Measurements from ENCODE around the gene CABP7.

CABP7 gene

DNA sequence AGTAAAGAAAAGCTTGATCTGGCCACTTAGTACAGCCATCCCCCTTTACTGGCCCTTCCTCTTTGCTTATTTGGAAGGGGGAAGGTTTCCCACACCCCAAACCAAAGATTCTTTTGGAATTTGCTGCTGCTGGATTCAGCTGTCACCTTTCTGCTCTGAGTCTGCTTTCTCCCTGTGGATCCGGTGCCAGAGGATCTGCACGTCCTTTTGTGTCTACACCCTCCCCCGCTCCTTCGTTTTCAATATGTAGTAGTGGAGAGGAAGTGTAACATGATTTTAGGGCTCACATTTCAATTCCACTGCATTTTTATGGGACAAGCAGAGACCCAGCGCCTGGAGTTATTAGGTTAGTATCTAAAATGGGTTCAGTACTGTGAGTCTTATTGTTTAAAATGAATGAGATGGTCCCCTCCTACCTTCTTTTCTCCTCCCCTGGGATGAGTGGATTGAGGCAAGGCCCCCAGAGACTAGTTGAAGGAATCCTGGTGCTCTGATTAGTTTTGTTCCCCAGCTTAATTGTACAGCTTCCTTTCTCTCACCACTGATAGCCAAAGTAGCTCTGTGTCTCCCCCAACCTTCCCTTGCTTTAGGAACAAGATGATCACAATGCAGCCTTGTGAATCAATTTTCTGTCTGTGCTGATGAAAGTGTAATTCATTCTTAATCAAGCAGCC, 30.5 kb upstream of the CABP7 start:
- Histone ChIP-seq H3K27ac (ENCODE audit: low read depth, low read length, poor library complexity, severe bottlenecking) (no peak overlapping the region), H3K27me3 (ENCODE audit: insufficient read depth, low read length) (no peaks in the 10 kb centered on the region), H3K79me2 (ENCODE audit: insufficient read depth, low read length) (no peaks in the 10 kb centered on the region), H3K4me2 (ENCODE audit: low read length) (no peak overlapping the region), H3F3A (ENCODE audit: insufficient read depth, low read length) (no peaks in the 10 kb centered on the region), H3K9me3 (ENCODE audit: low read length) (no peaks in the 10 kb centered on the region), H3K9ac (ENCODE audit: low read length) (no peak overlapping the region), H3K9me2 (ENCODE audit: low read depth, low read length) (no peaks in the 10 kb centered on the region), H3K4me1 (ENCODE audit: insufficient read depth, low read length, severe bottlenecking) (no peaks in the 10 kb centered on the region), H4K20me1 (ENCODE audit: insufficient read depth, low read length) (no peaks in the 10 kb centered on the region), H3K36me3 (ENCODE audit: insufficient read depth, low read length) (peaks cover 35% of the 10 kb centered on the region; the same call in 1 of the 2 replicates), H2AFZ (ENCODE audit: low read length) (no peak overlapping the region), H3K4me3 (ENCODE audit: low read depth, low read length, poor library complexity, severe bottlenecking) (no peak overlapping the region)
- TF ChIP-seq, protein P1, sequence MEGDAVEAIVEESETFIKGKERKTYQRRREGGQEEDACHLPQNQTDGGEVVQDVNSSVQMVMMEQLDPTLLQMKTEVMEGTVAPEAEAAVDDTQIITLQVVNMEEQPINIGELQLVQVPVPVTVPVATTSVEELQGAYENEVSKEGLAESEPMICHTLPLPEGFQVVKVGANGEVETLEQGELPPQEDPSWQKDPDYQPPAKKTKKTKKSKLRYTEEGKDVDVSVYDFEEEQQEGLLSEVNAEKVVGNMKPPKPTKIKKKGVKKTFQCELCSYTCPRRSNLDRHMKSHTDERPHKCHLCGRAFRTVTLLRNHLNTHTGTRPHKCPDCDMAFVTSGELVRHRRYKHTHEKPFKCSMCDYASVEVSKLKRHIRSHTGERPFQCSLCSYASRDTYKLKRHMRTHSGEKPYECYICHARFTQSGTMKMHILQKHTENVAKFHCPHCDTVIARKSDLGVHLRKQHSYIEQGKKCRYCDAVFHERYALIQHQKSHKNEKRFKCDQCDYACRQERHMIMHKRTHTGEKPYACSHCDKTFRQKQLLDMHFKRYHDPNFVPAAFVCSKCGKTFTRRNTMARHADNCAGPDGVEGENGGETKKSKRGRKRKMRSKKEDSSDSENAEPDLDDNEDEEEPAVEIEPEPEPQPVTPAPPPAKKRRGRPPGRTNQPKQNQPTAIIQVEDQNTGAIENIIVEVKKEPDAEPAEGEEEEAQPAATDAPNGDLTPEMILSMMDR (IDR thresholded peaks at IDR 0.05; ENCODE audit: low read length) = no peak
- no peak for TF ChIP-seq EZH2 (IDR thresholded peaks at IDR 0.05; ENCODE audit: borderline replicate concordance, low read length)

GRCh38 chr22:29689880-29690213, 30.0 kb upstream of the CABP7 start:
- H3K9ac ChIP-seq (ENCODE audit: low read length) = no peak overlapping the region
- H3K27ac ChIP-seq (ENCODE audit: low read depth, low read length, poor library complexity, severe bottlenecking) = no peak overlapping the region
- H3K79me2 ChIP-seq (ENCODE audit: insufficient read depth, low read length) = no peaks in the 10 kb centered on the region
- TF ChIP-seq EZH2 (IDR thresholded peaks at IDR 0.05; ENCODE audit: borderline replicate concordance, low read length) = no peak
- TF ChIP-seq, protein P1 (IDR thresholded peaks at IDR 0.05; ENCODE audit: low read length) = peak; percentile 77
- H2AFZ ChIP-seq (ENCODE audit: low read length) = no peak overlapping the region
- no peak overlapping the region for H3K4me3 ChIP-seq (ENCODE audit: low read depth, low read length, poor library complexity, severe bottlenecking)
- H3K4me1 ChIP-seq (ENCODE audit: insufficient read depth, low read length, severe bottlenecking) = no peaks in the 10 kb centered on the region
- no peaks in the 10 kb centered on the region for H3K9me2 ChIP-seq (ENCODE audit: low read depth, low read length)
- H3K27me3 ChIP-seq (ENCODE audit: insufficient read depth, low read length) = no peaks in the 10 kb centered on the region
- H3K36me3 ChIP-seq (ENCODE audit: insufficient read depth, low read length) = peaks cover 33% of the 10 kb centered on the region; the same call in 1 of the 2 replicates
- no peaks in the 10 kb centered on the region for H4K20me1 ChIP-seq (ENCODE audit: insufficient read depth, low read length)
- H3F3A ChIP-seq (ENCODE audit: insufficient read depth, low read length) = no peaks in the 10 kb centered on the region
- no peak overlapping the region for H3K4me2 ChIP-seq (ENCODE audit: low read length)
- no peaks in the 10 kb centered on the region for H3K9me3 ChIP-seq (ENCODE audit: low read length)

- TF ChIP-seq EZH2 (IDR thresholded peaks at IDR 0.05; ENCODE audit: borderline replicate concordance, low read length) = no peak
- TF ChIP-seq, protein P1 (IDR thresholded peaks at IDR 0.05; ENCODE audit: low read length) = no peak
- Histone ChIP-seq H3K9me2 (ENCODE audit: low read depth, low read length) (no peaks in the 10 kb centered on the region), H3K9me3 (ENCODE audit: low read length) (no peaks in the 10 kb centered on the region), H3K36me3 (ENCODE audit: insufficient read depth, low read length) (peaks cover 34% of the 10 kb centered on the region; the same call in 1 of the 2 replicates), H4K20me1 (ENCODE audit: insufficient read depth, low read length) (no peaks in the 10 kb centered on the region), H3K4me3 (ENCODE audit: low read depth, low read length, poor library complexity, severe bottlenecking) (no peak overlapping the region), H3K4me1 (ENCODE audit: insufficient read depth, low read length, severe bottlenecking) (no peaks in the 10 kb centered on the region), H3K79me2 (ENCODE audit: insufficient read depth, low read length) (no peaks in the 10 kb centered on the region), H3K9ac (ENCODE audit: low read length) (no peak overlapping the region), H3K27me3 (ENCODE audit: insufficient read depth, low read length) (no peaks in the 10 kb centered on the region), H2AFZ (ENCODE audit: low read length) (no peak overlapping the region), H3K4me2 (ENCODE audit: low read length) (no peak overlapping the region), H3K27ac (ENCODE audit: low read depth, low read length, poor library complexity, severe bottlenecking) (no peak overlapping the region), H3F3A (ENCODE audit: insufficient read depth, low read length) (no peaks in the 10 kb centered on the region)
These were observed 29.3 kb upstream of the CABP7 start for GRCh38 chr22:29690476-29690875.
